GM20431 (cell line): Measurements from ENCODE around the gene FAM118A.

Experiments
- in situ Hi-C: fragments of 300-500 bp; cut with MseI, MboI; formaldehyde crosslinking; loops from one replicate; pipeline ENCODE4 v1.15.0; 2020; ENCODE audit warnings: low sequenced_read_pairs; ENCODE audit not compliant: unreplicated experiment

FAM118A gene

DNA sequence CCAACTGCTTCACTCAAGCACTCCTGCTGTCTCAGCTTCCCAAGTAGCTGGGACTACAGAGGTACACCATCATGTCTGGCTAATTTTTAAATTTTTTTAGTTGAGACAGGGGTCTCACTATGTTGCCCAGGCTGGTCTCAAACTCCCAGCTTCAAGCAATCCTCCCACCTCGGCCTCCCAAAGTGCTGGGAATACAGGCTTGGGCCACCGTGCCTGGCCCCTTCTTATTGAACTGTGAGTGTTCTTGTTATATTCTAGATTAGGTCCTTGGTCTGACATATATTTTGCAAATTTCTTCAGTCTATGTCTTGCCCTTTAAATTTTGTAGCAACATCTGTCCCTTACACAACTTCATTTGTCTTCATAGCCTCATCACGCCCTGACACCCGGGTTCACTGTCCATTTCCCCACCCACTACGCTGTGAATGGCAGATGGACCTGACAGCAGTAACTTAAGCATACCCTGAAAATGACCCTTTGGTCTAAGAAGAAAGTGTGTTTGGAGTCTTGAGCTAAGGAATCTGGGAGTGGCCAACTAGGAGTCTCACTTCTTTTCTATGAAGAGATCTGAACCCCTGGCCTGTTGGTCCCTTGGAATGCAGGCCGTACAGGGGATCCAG, 4.2 kb upstream of the FAM118A start:
- in situ Hi-C loops: no loop called here

DNA sequence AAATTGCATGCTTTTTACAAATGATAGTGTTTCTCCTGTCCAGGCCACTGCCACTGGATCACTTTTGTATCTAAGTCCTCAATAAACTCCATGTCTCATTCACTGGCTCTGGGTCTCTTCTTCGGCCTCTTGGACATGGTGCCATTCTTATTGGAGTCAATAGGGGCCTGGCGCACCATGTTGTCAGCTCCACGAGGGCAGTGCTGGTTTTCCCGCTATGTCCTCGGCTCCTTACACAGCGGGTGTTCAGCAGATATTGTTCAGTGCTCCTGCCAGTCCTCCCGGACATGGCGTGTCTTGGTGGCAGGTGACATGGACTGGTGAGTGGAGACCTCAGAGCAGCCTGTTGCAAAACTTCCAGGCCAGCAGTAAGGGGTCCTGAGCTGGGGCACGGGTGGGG, 3.6 kb upstream of the FAM118A start:
- in situ Hi-C loops: no loop called here

DNA sequence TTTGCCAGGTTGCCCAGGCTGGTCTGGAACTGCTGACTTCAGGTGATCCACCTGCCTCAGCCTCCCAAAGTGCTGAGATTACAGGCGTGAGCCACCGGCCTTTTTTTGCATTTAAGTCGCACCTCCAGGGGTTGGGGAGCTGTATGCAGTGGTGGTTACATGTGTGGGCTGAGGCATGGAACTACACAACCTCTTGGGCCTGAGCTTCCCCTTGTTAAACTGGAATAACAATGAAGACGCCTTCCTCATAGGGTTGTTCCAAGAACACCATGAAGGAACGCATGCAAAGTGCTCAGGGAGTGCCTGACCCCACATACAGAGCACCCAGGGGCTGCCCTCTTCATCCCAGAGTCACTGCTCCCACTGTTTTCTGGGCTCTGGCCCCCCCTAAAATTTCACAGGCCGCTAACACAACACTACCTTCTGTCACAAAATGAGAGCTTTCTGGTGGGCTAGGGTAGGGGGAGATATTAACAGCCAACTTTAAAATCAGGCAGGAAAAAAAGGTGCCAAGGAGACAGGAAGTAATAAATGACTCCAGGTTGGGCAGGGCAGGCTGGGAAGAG, 1.3 kb upstream of the FAM118A start:
- in situ Hi-C loops: no loop called here

DNA sequence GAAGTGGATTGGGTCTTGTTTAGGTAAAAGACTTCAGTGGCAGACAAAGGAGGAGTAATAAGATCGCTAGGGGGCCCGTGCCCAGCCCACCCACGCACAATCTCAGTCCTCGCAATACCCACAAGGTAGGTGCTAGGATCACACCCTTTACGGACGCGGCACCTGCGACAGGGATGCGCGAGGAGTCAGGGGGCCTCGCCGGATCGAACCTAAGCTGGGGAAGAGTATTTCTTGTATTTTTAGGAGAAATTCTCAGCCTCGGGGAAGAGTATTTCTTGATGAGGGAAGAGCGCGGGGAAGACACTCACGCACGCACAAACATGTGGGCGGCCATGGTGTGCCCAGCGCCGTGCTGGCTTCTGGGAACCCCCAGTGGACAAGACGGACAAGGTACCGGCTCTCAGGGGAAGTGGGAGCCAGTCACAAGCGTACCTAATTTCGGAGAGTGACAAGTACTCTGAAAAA, 745 bp upstream of the FAM118A start:
- in situ Hi-C loops: no loop called here

DNA sequence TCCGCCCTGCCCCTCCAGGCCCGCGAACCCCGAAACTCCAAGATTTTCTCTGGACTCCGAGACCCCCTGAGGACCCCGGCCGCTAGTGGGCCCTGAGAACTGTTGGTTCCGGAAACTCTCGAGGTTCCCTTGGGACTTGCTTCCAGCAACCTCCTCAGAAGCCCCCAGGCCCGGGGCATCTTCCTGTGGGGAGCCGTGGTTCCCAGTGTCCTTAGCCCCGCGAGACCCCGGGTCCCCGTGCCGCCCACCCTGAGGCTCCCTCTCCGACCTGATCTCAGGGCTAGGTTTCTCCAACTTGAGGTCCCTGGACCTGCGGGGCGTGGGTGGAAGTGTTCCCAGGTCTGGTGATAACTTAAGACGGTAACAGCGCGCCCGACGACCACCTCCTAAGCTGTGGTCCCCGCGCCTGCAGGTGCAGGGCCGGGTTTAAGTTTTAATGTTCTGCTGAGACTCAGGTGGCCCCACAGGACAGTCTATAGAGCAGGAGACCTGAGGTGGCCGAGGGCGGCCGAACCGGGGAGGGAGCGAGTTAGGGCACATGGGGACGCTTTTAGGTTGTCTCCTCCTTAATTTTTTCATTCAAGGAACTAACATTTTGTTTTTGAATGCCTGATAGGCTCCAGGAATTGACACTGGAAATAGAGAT, 720 bp downstream of the FAM118A start:
- in situ Hi-C loops: no loop called here

DNA sequence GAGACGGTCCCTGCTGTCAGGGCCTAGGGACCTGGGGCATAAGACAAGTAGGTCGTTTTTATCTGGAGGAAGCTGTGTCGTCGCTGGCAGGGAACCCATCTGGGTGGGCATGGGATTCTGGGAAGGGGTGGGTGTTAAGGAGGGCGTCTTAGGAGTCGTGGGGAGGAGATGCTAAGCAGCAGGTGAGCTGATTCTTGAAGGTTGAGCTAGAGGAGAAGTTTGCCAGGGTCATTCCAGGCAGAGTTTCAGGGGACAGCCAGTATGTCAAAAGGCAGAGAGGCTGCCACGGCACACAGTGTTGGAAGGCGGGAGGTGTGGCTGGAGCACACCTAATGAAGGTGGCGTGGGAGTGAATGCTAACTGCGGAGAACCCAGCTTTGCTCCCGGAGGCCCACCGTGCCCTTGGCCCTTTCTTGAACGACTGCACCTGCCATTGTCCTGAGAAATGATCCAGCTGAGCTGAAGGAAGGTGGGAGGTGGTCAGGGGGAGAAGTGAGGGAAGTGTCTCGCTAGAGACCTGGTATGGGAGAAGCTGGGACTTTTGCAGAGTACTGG, 1.3 kb downstream of the FAM118A start:
- in situ Hi-C loops: no loop called here

DNA sequence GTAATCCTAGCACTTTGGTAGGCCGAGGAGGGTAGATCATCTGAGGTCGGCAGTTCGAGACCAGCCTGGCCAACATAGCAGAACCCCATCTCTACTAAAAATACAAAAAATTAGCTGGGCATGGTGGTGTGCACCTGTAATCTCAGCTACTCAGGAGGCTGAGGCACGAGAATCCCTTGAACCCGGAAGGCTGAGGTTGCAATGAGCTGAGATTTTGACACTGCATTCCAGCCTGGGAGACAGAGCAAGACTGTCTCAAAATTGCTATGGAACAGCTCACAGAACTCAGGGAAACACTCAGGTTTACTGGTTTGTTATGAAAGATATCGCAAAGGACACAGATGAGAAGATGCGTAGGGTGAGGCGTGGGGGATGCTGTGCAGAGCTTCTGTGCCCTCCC, 2.7 kb downstream of the FAM118A start:
- in situ Hi-C loops: no loop called here

DNA sequence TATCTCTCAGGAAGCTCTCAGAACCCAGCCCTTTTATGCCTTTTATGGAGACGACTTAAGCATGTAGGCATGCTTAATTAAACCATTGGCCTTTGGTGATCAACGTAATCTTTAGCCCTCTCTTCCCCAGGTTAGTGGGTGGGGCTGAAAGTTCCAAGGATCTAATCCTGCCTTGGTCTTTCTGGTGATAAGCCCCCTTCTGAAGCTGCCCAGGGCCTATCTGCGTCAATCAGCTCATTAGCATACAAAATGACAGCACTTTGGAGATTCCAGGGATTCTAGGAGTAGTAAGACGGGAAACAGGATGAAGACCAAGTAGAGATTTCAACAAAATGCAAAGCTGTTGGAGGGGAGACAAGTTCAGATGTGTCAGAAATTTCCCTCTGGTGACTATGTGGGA, 3.1 kb downstream of the FAM118A start:
- in situ Hi-C loops: no loop called here

DNA sequence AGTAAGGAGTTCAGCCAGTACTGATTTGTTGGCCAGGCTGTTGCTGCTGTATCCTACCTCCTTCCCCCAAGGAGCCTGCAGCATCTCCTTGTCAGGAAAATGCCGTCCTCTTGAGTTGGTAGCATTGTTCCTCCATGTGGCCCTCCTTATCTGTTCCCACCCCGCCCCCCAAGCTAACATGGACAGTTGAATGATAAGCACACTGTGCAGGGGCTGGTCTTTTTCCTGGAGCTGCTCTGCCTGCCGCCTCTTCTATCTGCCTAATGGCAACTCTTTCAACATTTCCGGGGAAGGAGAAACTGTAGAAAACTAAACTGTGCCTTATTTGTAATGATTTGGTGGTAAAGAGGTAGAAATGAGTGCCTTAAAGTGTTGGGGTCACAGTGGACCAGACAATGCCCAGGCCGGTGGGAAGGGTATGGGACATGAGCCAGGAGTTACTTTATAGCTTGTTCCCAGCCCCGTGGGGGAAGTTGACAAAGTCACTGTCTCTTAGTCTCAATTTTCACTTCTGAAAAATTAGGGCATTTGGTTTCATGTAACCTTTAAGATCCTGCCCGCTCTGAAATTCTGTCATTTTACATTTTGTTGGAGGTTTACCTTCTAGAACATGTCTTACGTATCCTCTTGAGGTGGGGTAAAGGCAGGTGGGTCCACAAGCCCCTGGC, 4.5 kb downstream of the FAM118A start:
- in situ Hi-C loops: no loop called here

DNA sequence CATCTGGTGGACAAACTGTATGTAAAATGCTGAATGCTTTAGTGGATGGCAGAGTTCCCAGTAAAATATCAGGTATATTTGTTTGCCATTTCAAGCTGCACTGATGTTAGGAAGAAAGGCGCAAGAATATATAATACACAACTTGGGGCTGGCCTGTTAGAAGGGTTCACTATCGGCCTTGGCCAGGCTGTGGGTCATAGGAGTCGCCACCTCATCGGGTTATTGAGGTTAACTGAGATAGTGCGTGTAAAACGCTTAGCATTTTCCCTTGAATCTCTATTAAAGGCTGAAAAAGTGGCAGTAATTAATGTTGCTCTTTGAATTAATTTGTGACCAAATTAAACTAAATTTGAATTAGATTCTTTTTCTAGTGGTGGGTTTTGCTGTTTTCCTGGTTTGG, 5.1 kb downstream of the FAM118A start:
- in situ Hi-C loops: no loop called here

DNA sequence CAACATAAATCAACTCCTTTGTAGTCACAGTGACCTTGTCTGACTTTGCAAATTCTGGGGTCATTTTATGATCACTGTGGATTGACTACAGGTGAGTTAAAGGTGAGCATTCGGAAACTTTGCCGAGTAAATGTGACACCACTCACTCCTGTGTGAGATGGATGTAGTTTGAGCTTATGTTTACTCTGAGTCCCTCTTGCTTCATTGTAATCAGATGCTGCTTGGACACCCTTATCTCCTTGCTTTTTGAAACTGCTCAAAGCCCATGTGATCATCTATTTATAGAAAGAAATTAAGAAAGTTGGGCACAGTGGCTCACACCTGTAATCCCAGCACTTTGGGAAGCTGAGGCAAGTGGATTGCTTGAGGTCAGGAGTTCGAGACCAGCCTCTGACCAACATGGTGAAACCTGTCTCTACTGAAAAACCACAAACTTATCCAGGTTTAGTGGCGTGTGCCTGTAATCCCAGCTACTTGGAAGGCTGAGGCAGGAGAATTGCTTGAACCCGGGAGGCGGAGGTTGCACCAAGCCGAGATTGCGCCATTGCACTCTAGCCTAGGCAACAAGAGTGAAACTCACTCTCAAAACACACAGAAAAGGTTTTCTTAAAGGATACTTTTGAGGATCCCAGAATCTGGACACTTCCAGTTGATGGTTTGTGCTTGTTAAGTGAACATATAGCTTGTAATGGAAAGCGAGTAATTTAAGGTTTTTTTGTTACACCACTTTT, 7.2 kb downstream of the FAM118A start:
- in situ Hi-C loops: no loop called here

DNA sequence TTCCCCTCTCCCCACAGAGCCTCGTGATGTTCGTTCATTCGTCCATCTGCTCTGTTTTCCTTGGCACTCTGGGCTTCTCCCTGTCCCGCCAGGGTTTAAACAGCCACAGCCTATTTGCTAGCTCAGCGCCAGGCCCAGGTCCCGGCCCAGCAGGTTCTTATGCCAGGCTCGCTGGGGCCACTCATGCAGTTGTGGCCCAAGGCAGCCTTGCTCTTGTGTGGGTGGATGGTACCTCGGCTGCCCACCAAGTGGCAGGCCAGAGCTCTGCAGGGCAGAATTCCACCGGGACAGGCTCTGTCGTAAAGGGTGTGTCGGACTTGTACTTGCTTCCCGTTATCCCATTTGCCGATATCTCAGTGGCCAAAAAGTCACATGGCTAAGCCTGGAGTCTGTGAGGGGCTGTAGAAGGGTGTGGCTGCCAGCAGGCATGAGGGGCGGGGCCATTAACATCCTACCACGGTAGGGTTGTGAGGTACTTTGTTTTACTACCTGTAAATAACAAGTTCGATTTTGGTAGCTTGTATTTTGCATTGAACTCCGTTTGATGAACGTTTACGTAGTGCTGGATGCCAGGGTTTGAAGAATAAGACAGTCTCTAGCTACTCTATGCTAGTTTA, 7.9 kb downstream of the FAM118A start:
- in situ Hi-C loops: no loop called here

DNA sequence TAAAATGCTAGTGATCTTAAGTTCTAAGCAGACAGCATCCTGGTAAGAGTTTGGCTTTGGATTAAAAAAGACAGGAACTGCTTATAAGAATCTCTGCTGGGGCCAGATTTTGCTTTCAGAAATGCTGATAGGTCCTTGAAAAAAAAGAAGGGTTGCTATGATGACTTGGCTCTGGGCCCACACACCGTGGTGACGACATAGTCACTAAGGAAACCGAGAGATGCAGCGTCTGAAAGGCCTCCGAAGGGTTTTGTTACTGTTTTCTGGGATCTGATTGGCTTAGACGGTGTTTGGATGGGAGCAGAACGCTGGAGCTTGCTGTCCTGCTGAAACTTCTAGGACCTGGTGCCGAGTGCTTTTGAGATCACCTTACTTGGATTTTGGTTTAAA, 8.4 kb downstream of the FAM118A start:
- in situ Hi-C loops: no loop called here

DNA sequence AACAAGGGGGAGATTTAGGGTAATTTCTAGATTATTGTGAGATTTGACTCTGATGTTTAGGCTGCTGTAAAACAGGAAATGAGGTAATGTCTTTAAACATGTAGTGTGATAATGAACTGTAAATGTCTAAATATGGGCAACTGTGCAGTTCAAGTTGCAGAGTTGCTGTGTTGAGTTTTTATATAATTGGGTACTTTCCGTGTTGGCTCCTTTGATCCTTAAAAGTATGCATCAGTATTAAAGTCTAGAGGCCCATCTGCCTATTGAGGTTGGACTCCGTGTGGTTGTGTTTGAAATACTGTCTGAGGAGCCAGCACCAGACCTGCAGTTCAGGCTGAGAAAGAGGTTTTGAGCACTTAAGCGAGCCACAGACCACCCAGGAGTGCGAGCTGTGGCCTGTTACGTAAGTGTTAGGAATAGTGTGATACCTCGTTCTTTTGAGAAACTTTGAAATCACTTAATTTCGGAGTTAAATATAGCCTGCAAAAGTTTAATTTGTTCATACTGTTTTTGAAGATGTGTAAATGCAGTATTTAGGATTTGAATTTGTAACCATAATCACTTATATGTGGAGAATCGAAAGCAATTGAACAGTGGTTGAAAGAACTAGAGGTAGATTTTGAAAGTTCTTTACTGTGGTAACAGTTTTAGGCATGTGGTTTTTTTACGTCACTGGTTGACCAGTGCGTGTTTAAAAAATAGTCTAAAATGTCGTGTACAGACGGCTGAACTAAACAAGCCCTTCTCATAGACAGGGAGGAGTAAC, 9.0 kb downstream of the FAM118A start:
- in situ Hi-C loops: no loop called here

DNA sequence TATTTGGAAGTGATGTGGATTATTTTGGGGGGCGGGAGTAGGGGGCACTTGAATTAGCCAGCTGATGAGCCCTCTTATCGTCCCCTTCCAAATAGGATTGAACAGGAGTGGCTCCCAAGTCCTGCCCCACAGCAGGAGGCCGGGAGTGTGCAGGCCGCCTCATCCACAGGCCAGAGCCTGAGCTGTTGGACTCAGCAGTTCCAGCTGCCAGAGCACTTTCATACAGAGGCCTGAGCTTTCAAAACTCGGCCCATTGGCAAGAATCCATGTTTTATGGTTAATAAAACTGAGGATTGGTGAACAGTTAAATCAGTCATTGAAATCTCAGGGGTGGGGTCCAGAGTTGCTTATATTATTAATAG, 9.6 kb downstream of the FAM118A start:
- in situ Hi-C loops: no loop called here

DNA sequence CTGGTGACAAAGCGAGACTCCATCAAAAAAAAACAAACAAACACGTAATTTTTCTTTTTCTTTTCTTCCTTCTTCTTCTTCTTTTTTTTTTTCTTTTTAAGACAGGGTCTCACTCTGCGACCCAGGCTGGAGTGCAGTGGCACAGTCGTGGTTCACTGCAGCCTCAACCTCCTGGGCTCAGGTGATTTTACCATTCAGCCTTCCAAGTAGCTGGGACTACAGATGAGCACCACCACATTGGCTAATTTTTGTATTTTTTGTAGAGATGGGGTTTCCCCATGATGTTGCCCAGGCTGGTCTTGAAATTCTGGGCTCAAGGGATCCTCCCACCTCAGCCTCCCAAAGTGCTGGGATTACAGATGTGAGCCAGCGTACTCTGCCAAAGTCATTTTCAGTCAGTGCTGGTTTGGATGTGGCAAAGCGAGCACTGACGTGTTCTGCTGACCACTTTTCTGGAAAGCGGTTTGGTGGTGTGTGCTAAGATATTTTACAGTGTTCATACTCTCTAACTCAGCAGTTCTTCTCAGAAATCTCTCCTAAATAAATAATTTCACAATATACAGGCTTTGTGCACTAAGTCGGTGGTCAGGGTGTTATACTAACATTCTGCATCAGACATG, 10.7 kb downstream of the FAM118A start:
- in situ Hi-C loops: no loop called here

DNA sequence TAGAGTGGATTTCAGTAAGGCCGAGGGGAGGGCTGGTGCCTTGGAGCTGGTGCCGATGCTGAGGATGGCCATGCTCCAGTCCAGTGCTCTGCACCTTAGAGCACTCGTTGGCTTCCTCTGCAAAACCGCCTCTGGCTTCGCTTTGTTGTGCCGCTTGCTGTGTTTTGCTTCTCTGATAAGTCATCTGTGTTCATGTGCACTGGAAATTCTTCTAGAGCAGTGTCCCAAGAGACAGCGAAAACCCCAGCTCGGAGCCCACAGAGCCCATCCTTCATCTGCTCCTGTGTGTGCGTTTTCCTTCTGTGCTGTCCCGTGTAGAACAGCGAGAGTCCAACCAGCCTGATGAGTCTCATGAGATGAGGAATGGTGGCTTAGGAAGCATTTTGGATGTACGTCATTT, 12.1 kb downstream of the FAM118A start:
- in situ Hi-C loops: no loop called here

DNA sequence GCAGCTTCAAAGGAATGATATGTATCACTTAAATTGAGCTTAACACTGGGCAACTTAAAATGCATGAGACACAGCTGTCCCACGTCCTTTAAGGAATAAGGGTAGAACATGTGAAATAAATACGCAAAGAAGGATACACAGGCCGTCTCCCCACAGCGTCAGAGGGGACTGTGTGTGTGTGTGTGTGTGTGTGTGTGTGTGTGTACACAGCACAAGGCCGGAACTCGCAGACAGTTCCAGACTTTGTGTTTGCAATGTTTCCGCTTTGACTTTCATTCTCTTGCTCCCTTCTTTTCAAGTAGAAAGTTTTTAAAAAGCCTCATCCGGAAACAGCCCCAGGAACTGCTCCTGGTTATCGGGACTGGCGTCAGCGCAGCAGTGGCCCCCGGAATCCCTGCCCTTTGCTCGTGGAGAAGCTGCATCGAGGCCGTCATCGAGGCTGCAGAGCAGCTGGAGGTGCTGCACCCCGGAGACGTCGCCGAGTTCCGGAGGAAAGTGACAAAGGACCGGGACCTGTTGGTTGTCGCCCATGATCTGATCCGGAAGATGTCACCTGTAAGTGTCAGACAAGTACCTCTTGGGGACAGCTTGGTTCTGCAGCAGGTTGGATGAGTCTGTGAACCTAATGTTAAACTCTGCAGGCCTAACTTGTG, 13.3 kb downstream of the FAM118A start:
- in situ Hi-C loops: no loop called here
